GM20000 (cell line): ENCODE data around the gene CHST11.

Source experiments
- DNase-seq: peaks from one replicate; pipeline ENCODE4 v3.0.0; 2012; ENCODE audit warnings: low spot score
- CTCF ChIP-seq: IDR thresholded peaks from 2 replicates; pipeline ENCODE4 v1.5.1; 2012; ENCODE audit warnings: mild to moderate bottlenecking, control low read depth; ENCODE audit errors: extremely low read depth, missing control alignments

The CHST11 gene

GRCh38 chr12:104683831-104684503 lies 227.2 kb downstream of the CHST11 start:
- DNase-seq, result no peak
- TF ChIP-seq CTCF, result no peak

DNA sequence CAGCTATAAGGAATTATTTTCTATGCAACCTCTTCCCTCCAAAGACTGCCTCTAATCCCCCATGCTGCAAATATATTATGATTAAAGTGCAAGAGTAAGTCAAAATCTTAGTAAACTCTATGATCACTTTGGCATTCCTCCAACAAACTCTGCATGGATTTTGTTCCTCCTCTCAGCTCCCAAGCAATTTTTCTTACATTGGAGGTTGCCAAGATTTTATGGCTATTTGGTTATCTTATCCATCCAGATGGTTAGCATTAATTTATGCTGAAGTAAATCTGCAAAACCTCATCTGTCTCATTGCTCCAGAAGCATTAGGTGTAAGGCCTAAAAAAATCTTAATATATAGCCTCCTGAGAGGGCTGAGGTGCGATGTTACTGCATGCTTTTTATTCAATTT lies 228.1 kb downstream of the CHST11 start:
- no peak for DNase-seq
- no peak for TF ChIP-seq CTCF

- no peak for DNase-seq
- no peak for TF ChIP-seq CTCF
Measured at GRCh38 chr12:104685366-104685765, 228.6 kb downstream of the CHST11 start.

DNA sequence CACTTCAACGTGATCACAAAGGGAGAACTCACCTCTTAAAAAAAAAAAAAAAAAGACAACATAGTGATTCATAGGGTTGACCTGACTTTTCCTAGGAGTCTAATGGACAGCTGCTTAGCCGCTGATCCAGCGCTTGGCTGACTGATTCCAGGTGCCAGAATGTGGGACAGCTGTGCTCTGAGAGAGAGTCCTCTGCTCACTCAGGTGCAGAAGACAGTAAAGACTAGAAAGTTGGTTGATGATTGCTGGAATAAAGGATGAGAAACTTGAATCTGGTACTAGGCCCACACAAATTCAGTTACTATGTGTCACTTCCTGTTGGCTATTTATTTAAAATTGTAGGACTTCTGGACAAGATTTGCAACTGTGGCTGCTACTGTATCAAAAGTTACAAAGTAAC lies 229.4 kb downstream of the CHST11 start:
- no peak for TF ChIP-seq CTCF
- no peak for DNase-seq

DNA sequence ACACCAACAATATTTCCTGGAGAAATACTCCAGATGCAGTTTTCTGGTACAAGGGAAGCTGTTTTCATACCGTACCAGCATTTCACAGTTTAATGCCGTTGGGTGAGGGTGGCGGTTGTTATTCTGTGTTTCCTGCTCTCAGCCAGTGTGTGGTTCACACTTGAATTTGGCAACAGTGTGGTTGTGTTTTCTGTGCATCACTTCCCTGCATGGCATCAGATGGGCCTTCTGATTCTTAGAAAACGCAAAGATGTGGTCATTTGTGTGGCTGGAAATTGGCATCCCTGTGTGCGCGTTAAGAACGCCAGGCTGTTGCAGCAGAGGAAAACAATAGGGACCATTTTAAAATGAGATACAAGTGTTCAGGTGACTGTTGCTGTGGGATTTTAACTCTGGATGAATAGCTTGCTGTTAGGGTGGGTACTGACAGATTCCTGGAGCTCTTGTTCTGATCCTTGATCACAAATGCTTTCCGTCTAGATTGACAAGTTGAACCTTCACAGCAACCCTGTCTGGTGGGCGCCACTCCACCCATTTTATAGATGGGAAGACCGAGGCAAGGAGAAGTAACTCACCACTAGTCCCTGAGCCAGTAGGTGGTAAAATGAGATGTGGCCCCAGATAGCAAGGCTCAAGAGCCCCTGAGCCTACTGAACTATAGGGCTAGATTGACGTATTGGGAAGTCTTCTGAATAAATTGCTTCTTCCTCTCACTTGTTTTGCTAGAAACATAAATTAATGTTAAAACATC lies 231.2 kb downstream of the CHST11 start:
- no peak for DNase-seq
- no peak for TF ChIP-seq CTCF

- TF ChIP-seq CTCF, result no peak
- no peak for DNase-seq
Measured at GRCh38 chr12:104689635-104690034, 232.9 kb downstream of the CHST11 start.

GRCh38 chr12:104691721-104692556 lies 235.2 kb downstream of the CHST11 start:
- DNase-seq, result no peak
- no peak for TF ChIP-seq CTCF
